Measurements from ENCODE around the gene SHANK1.

The SHANK1 gene

GRCh38 chr19:50694815-50695145, 24.8 kb downstream of the SHANK1 start:
- Histone ChIP-seq H3K27me3 (ENCODE audit: low read length) (no peaks in the 10 kb centered on the region), H3K36me3 (ENCODE audit: low read length) (no peaks in the 10 kb centered on the region), H4K20me1 (ENCODE audit: low read depth, low read length) (no peaks in the 10 kb centered on the region), H3K4me3 (ENCODE audit: insufficient read depth, low read length, poor library complexity, severe bottlenecking) (no peak overlapping the region), H3F3A (ENCODE audit: insufficient read depth) (no peaks in the 10 kb centered on the region), H3K9ac (ENCODE audit: low read length) (no peak overlapping the region), H3K9me3 (ENCODE audit: insufficient read depth, low read length) (no peaks in the 10 kb centered on the region), H3K4me2 (ENCODE audit: low read depth, low read length, poor library complexity, severe bottlenecking) (no peak overlapping the region), H3K79me2 (ENCODE audit: insufficient read depth, low read length) (no peaks in the 10 kb centered on the region), H3K27ac (ENCODE audit: low read depth, low read length) (no peak overlapping the region), H2AFZ (ENCODE audit: low read depth, low read length, severe bottlenecking) (no peak overlapping the region), H3K9me2 (replicated peaks; ENCODE audit: insufficient read depth, low read length) (no peaks in the 10 kb centered on the region)
- TF ChIP-seq CTCF (IDR thresholded peaks at IDR 0.05; ENCODE audit: insufficient read depth, low read length, poor library complexity, severe bottlenecking) (no peak), EZH2phosphoT487 (conservative IDR thresholded peaks at IDR 0.05; ENCODE audit: low read length) (no peak)

DNA sequence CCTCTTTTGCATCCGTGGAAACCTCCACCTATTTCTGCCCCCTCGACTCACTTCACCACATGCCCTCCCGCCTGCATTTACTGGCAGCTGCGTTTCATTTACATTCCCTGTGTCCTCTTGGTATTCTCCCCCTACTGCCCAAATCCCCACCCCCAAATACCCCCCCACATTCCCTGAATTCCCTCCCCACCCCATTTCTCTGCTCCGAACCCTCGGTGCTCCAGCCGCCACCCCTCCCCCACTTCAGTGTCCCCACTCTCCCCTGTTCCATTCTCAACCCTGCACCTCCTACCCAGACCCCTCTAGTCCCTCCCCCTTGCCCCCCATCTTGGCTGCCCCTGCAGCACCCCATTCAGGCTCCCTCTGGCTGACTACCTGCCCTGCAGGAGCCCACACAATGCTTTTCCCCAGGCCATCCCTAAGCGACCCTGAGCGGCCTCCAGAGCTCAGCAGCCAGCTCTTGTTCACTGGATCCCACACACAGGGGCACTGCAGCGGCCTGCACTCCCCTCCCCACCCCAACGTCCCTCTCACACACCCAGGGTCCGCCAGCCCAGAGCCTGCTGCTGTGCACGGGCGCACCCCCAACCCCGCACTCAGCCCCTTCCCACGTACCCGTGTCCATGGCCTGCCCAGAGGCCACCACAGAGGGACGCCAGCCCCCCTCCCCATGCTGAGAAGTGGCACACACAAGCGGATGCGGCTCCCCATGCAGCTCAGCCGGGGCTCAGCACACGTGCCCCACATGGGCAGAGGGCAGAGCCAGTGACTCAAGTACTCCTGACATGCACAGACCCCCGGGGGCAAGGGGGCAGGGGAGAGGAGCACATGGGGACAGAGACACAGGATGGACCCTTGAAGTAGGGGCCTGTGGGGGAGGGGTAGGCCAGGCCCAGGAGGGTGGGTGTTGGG, 26.3 kb downstream of the SHANK1 start:
- H2AFZ ChIP-seq (ENCODE audit: low read depth, low read length, severe bottlenecking), result no peak overlapping the region
- H3K36me3 ChIP-seq (ENCODE audit: low read length), result no peaks in the 10 kb centered on the region
- H3K79me2 ChIP-seq (ENCODE audit: insufficient read depth, low read length), result no peaks in the 10 kb centered on the region
- H3K27ac ChIP-seq (ENCODE audit: low read depth, low read length), result no peak overlapping the region
- no peak overlapping the region for H3K4me2 ChIP-seq (ENCODE audit: low read depth, low read length, poor library complexity, severe bottlenecking)
- H4K20me1 ChIP-seq (ENCODE audit: low read depth, low read length), result no peaks in the 10 kb centered on the region
- H3F3A ChIP-seq (ENCODE audit: insufficient read depth), result no peaks in the 10 kb centered on the region
- H3K9ac ChIP-seq (ENCODE audit: low read length), result no peak overlapping the region
- no peaks in the 10 kb centered on the region for H3K9me2 ChIP-seq (replicated peaks; ENCODE audit: insufficient read depth, low read length)
- no peaks in the 10 kb centered on the region for H3K27me3 ChIP-seq (ENCODE audit: low read length)
- no peaks in the 10 kb centered on the region for H3K9me3 ChIP-seq (ENCODE audit: insufficient read depth, low read length)
- no peak overlapping the region for H3K4me3 ChIP-seq (ENCODE audit: insufficient read depth, low read length, poor library complexity, severe bottlenecking)
- no peak for TF ChIP-seq CTCF (IDR thresholded peaks at IDR 0.05; ENCODE audit: insufficient read depth, low read length, poor library complexity, severe bottlenecking)
- no peak for TF ChIP-seq EZH2phosphoT487 (conservative IDR thresholded peaks at IDR 0.05; ENCODE audit: low read length)

GRCh38 chr19:50690439-50690838, 29.2 kb downstream of the SHANK1 start:
- no peak overlapping the region for H3K9ac ChIP-seq (ENCODE audit: low read length)
- no peaks in the 10 kb centered on the region for H3K9me2 ChIP-seq (replicated peaks; ENCODE audit: insufficient read depth, low read length)
- H3K4me2 ChIP-seq (ENCODE audit: low read depth, low read length, poor library complexity, severe bottlenecking), result no peak overlapping the region
- no peaks in the 10 kb centered on the region for H3K27me3 ChIP-seq (ENCODE audit: low read length)
- no peaks in the 10 kb centered on the region for H3K9me3 ChIP-seq (ENCODE audit: insufficient read depth, low read length)
- H3K27ac ChIP-seq (ENCODE audit: low read depth, low read length), result no peak overlapping the region
- H4K20me1 ChIP-seq (ENCODE audit: low read depth, low read length), result no peaks in the 10 kb centered on the region
- no peak overlapping the region for H2AFZ ChIP-seq (ENCODE audit: low read depth, low read length, severe bottlenecking)
- H3F3A ChIP-seq (ENCODE audit: insufficient read depth), result no peaks in the 10 kb centered on the region
- TF ChIP-seq EZH2phosphoT487 (conservative IDR thresholded peaks at IDR 0.05; ENCODE audit: low read length) (no peak), CTCF (IDR thresholded peaks at IDR 0.05; ENCODE audit: insufficient read depth, low read length, poor library complexity, severe bottlenecking) (no peak)
- no peak overlapping the region for H3K4me3 ChIP-seq (ENCODE audit: insufficient read depth, low read length, poor library complexity, severe bottlenecking)
- H3K36me3 ChIP-seq (ENCODE audit: low read length), result no peaks in the 10 kb centered on the region
- H3K79me2 ChIP-seq (ENCODE audit: insufficient read depth, low read length), result no peaks in the 10 kb centered on the region

All from SU-DHL-6 (cell line).